ENCODE data around the gene PHC2.

The PHC2 gene

GRCh38 chr1:33316601-33317000 is 114.3 kb downstream of the PHC2 start:
- no peak overlapping the region for H3K4me3 ChIP-seq (ENCODE audit: low read length, poor library complexity, severe bottlenecking)
- no peaks in the 10 kb centered on the region for H3K79me2 ChIP-seq (ENCODE audit: insufficient read depth, low read length)
- H3K9ac ChIP-seq (ENCODE audit: low read depth, low read length, poor library complexity, severe bottlenecking), result no peak overlapping the region
- no peaks in the 10 kb centered on the region for H3K9me3 ChIP-seq (ENCODE audit: insufficient read depth, low read depth, low read length)
- no peaks in the 10 kb centered on the region for H3K4me1 ChIP-seq (ENCODE audit: insufficient read depth, low read length, poor library complexity, severe bottlenecking)
- H3K4me2 ChIP-seq (ENCODE audit: low read depth, low read length, poor library complexity, severe bottlenecking), result no peak overlapping the region
- no peaks in the 10 kb centered on the region for H3K9me2 ChIP-seq (replicated peaks; ENCODE audit: low read depth, low read length)
- H4K20me1 ChIP-seq (ENCODE audit: insufficient read depth, low read length, poor library complexity, severe bottlenecking), result no peaks in the 10 kb centered on the region
- no peak overlapping the region for H2AFZ ChIP-seq (ENCODE audit: low read length)
- H3K36me3 ChIP-seq (ENCODE audit: insufficient read depth, low read length), result no peaks in the 10 kb centered on the region
- no peaks in the 10 kb centered on the region for H3F3A ChIP-seq (ENCODE audit: low read depth)
- H3K27me3 ChIP-seq (ENCODE audit: insufficient read depth, low read length, poor library complexity, severe bottlenecking), result no peaks in the 10 kb centered on the region
- no peak for TF ChIP-seq CTCF (conservative IDR thresholded peaks at IDR 0.05; ENCODE audit: low read length)
- TF ChIP-seq EZH2phosphoT487 (IDR thresholded peaks at IDR 0.05; ENCODE audit: borderline replicate concordance), result no peak

GRCh38 chr1:33314416-33314815 is 116.5 kb downstream of the PHC2 start:
- H3K9me3 ChIP-seq (ENCODE audit: insufficient read depth, low read depth, low read length), result no peaks in the 10 kb centered on the region
- no peaks in the 10 kb centered on the region for H3K9me2 ChIP-seq (replicated peaks; ENCODE audit: low read depth, low read length)
- H3K4me2 ChIP-seq (ENCODE audit: low read depth, low read length, poor library complexity, severe bottlenecking), result no peak overlapping the region
- no peaks in the 10 kb centered on the region for H3K4me1 ChIP-seq (ENCODE audit: insufficient read depth, low read length, poor library complexity, severe bottlenecking)
- no peaks in the 10 kb centered on the region for H3K36me3 ChIP-seq (ENCODE audit: insufficient read depth, low read length)
- no peak overlapping the region for H3K4me3 ChIP-seq (ENCODE audit: low read length, poor library complexity, severe bottlenecking)
- no peaks in the 10 kb centered on the region for H3K79me2 ChIP-seq (ENCODE audit: insufficient read depth, low read length)
- no peak overlapping the region for H2AFZ ChIP-seq (ENCODE audit: low read length)
- TF ChIP-seq EZH2phosphoT487 (IDR thresholded peaks at IDR 0.05; ENCODE audit: borderline replicate concordance) (no peak), CTCF (conservative IDR thresholded peaks at IDR 0.05; ENCODE audit: low read length) (no peak)
- H4K20me1 ChIP-seq (ENCODE audit: insufficient read depth, low read length, poor library complexity, severe bottlenecking), result no peaks in the 10 kb centered on the region
- H3K9ac ChIP-seq (ENCODE audit: low read depth, low read length, poor library complexity, severe bottlenecking), result no peak overlapping the region
- no peaks in the 10 kb centered on the region for H3F3A ChIP-seq (ENCODE audit: low read depth)
- no peaks in the 10 kb centered on the region for H3K27me3 ChIP-seq (ENCODE audit: insufficient read depth, low read length, poor library complexity, severe bottlenecking)

- Histone ChIP-seq H3K9me3 (ENCODE audit: insufficient read depth, low read depth, low read length) (no peaks in the 10 kb centered on the region), H3K79me2 (ENCODE audit: insufficient read depth, low read length) (no peaks in the 10 kb centered on the region), H3F3A (ENCODE audit: low read depth) (no peaks in the 10 kb centered on the region), H3K4me3 (ENCODE audit: low read length, poor library complexity, severe bottlenecking) (no peak overlapping the region), H3K9ac (ENCODE audit: low read depth, low read length, poor library complexity, severe bottlenecking) (no peak overlapping the region), H3K4me2 (ENCODE audit: low read depth, low read length, poor library complexity, severe bottlenecking) (no peak overlapping the region), H3K27me3 (ENCODE audit: insufficient read depth, low read length, poor library complexity, severe bottlenecking) (no peaks in the 10 kb centered on the region), H3K4me1 (ENCODE audit: insufficient read depth, low read length, poor library complexity, severe bottlenecking) (no peaks in the 10 kb centered on the region), H4K20me1 (ENCODE audit: insufficient read depth, low read length, poor library complexity, severe bottlenecking) (no peaks in the 10 kb centered on the region), H2AFZ (ENCODE audit: low read length) (no peak overlapping the region), H3K36me3 (ENCODE audit: insufficient read depth, low read length) (no peaks in the 10 kb centered on the region), H3K9me2 (replicated peaks; ENCODE audit: low read depth, low read length) (no peaks in the 10 kb centered on the region)
- TF ChIP-seq CTCF (conservative IDR thresholded peaks at IDR 0.05; ENCODE audit: low read length) (no peak), EZH2phosphoT487 (IDR thresholded peaks at IDR 0.05; ENCODE audit: borderline replicate concordance) (no peak)
These were observed 118.5 kb downstream of the PHC2 start for GRCh38 chr1:33312413-33312749.
